HG03354 (cell line): ENCODE measurements around the gene RNF224.
A peak's percentile ranks its signal among the peaks of the same experiment; 100 is the strongest.
"Not testable (repeated sequence)": the region's sequence is repeated elsewhere in the genome, so short reads cannot be mapped to it uniquely, and the experiment has no call there.

Source experiments
- ATAC-seq: cut with Tn5 transposase; IDR thresholded peaks from one replicate; pipeline ENCODE4 v1.9.1; 2021; ENCODE audit warnings: mild to moderate bottlenecking; ENCODE audit not compliant: unreplicated experiment, poor library complexity, severe bottlenecking

Gene RNF224

DNA sequence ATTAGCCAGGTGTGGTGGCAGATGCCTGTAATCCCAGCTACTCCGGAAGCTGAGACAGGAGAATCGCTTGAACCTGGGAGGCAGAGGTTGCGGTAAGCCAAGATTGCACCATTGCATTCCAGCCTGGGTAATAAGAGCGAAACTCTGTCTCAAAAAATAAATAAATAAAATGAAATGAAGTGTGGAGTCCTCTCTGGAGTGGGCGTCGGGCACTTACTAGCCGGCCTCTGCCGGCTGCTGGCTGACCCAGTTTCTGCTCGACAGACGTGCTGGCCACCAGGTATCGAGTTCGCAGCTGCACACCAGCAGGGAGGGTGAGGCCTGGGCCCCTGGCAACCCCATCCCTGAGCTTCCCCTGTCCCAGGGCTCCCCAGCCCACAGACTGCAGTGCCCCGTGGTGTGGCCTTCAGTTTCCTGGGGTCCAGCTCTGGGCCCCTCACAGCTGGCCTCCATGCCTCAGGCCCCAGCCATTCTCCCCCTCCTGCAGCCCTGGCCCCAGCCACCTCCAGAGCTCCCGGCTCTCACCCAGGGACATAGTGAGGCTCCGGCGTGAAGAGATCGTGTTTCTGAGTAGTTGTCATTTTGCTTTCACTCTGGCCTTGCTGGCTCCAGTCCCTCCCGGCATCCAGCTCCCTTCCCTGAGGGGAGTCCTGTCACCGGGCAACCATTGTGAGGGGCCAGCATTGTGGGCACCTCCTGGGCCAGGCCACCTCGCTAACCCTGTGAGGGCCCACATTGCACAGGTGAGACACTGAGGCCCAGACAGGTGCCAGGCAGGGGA is 20.0 kb downstream of the RNF224 start:
- ATAC-seq = no peak

DNA sequence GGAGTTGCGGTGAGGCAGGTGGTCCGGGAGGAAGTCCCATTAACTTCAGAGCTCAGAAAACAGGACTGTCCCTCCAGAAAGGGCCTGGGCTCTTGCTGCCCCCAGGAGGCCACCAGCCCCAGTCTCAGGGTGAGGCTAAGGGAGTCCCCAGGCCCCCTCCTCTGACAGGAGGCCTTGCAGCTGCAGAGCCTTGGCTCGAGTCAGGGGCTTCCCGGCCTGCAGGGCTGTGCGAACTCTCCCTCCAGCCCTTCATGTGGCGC is 20.5 kb downstream of the RNF224 start:
- no peak for ATAC-seq

GRCh38 chr9:137250329-137251193 is 23.3 kb downstream of the RNF224 start:
- ATAC-seq = no peak

DNA sequence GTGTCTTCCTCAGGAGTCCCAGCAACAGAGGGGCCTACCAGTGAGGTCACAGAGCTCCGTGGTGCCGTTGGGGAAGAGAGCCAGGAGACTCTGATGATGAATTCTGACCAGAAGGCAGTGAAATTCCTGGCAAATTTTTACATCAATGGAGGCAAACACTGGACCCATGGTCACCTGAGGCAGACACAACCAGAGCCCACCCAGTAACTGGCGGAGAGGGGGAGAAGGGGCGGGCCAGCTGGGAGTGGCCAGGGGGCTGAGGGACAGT is 23.8 kb downstream of the RNF224 start, which contains the start of gene STPG3:
TSS of gene STPG3 (plus strand) at position 93 of the 268 bp plus-strand sequence. CDS start at position 94, 1 bp downstream.
- ATAC-seq = no peak

DNA sequence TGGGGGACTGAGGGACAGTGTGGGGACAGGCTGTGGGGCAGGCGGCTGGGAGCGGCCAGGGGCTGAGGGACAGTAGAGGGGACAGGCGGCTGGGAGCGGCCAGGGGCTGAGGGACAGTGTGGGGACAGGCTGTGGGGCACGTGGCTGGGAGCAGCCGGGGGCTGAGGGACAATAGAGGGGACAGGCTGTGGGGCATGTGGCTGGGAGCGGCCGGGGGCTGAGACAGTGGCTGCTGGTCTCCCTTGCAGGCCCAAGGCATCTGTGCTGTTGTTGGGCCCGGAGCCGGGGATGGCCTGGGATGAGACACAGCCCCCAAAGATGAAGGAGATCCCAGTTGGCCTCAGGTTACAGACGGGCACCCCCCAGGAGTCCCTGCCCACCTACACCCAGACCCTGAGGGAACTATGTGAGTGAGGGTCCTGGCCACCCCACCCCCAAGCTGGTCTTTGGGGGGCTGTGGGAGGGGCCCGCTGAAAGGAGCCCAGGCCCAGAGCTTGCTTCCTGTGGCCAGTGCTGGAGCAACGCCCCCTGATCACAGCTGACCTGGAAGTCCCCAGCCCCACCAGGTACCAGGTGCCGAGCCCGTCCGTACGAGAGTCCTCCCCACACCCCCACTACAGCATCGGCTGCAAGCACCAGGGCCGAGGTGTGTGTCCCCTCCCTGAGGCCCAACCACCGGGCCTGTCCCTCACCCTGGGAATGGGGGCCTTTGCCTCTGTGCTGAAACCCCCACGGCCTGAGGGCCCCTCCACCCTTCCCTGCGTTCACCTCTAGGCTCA is 24.4 kb downstream of the RNF224 start:
- no peak for ATAC-seq

DNA sequence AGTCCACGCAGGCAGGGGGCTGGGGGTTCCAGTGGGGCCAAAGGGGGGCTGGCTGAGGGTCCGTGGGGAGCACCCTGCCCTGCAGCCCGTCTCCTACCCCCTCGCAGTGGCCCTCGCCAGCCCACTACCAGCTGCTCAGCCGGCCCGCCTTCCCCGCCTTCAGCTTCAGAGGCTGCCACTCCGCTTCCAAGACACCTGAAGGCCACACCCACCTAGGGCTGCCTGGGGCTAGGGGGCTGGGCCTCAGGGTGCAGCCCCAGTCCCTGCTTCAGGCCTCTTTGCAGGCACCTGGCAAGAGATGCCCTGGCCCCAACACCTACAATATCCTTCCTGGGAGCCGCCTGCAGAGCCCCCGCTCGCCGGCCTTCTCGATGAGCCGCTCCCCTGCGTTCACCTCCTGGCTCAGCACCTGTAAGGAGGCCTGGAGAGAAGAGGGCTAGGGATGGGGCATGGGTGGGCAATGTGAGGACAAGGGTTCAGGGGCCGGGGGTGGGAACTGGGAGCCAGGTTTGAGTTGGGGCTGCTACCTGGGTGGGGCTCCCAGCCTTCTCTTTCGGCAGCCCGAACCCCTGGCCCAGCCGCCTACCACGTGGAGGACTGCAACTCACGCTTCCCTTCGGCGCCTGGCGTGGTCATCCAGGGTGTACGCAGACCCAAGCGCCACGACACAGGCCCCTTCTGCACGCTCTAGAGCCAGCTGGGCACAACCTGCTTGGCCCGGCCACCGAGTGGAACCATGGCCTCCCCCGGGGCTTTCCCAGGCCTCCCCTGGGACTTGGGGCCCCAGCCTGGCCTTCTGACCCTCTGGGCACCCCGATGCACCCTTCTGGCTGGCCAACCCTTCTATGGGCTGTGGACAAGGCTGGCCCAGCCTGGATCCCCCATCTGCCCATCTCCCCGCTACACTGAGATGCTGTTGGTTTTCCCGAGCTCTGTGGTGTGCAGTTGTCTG is 25.5 kb downstream of the RNF224 start:
- ATAC-seq = no peak

- no peak for ATAC-seq
Observed at GRCh38 chr9:137253717-137254623, 26.7 kb downstream of the RNF224 start.

DNA sequence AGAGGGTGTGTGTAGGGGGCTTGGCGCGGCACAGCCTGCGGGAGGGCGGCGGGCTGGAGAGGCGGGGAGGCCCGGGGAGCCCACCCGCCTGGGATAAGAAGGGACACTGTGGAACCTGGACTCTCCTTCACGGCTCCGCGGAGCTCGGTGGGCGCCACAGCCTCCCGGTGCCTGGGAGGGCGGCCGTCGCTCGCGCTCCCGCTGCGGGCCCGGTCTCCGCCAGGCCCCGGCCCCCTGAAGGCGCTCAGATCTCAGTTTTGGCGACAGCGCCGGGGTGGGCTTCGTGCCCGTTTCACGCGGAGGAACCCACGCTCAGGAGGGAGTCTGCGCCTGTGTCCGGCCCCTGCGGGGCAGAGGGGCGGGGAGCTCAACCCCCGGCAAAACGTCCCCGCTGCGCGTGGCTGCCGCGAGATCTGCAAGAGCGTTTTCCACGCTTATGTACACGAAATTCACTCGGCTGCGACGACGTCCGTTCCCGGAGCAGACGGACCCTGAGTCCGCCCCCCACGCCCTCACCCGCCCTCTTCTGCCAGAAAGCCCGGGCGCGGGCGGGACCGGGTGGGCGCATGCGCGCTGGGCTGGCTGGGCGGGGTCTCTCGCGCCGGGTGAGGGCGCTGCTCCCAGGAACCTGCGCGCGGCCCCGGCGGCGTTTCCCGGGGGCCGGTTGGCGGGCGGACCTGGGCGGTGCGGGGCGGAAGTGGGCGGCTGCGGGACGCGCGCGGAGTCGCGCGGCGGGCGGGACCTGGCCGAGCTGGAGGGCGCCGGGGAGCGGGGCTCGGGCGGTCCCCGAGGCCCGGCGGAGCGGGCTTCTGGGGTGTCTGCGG is 27.5 kb downstream of the RNF224 start, which contains the start of gene NELFB:
TSS of gene NELFB (plus strand) at position 704 of the 824 bp plus-strand sequence.
- ATAC-seq = peak; percentile 85

GRCh38 chr9:137255448-137256114 is 28.3 kb downstream of the RNF224 start:
- ATAC-seq = peak; percentile 43

DNA sequence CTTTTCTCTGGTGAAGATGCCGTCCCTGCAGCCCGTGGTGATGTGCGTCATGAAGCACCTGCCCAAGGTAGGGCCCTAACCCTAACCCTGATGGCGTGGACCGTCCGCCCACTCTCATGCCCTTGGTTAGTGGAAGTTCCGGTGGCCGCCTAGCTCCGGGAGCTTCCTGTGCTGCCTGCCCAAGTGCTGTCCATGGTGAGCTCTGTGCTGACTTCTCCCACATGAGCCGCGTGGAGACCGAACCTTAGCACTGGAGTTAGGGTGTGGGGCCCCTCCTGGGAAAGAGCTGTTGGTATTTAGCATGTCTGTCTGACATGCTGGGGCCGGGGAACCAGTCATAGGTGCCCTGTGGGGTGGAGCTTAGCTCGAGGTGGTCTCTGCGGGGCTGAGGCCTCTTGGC is 29.1 kb downstream of the RNF224 start:
- ATAC-seq = no peak

DNA sequence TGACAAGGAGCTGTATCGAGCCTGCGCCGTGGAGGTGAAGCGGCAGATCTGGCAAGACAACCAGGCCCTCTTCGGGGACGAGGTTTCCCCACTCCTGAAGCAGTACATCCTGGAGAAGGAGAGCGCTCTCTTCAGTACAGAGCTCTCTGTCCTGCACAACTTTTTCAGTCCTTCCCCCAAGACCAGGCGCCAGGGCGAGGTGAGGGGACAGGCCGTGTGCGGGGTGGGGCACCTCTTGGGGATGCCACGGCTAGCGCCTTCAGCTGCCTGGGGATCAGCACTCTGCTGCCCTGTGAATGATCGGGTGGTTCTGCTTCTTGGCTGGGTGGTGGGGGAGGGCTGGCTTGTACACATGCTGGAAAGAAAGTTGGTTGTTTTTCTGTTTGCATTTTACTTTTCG is 29.6 kb downstream of the RNF224 start:
- ATAC-seq = no peak

DNA sequence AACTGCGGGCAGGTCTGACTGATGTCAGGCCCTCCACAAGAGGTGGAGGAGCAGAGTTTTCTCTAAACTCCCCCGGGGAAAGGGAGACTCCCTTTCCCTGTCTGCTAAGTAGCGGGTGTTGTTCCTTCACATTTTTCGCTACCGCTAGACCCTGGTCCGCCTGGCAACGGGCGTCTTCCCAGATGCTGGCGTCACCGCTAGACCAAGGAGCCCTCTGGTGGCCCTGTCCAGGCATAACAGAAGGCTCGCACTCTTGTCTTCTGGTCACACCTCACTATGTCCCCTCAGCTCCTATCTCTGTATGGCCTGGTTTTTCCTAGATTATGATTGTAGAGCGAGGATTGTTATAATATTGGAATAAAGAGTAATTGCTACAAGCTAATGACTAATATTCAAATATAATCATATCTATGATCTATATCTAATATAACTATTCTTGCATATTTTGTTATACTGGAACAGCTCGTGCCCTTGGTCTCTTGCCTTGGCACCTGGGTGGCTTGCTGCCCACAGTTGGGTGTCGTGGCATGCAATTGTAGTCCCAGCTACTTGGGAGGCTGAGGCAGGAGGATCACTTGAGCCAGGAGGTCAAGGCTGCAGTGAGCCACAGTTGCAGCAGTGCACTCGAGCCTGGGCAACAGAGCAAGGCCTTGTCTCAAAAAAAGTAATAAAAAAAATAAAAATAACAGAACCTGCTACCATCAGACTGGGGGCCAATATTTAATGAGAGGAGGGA is 35.0 kb downstream of the RNF224 start:
- ATAC-seq = not testable (repeated sequence)

DNA sequence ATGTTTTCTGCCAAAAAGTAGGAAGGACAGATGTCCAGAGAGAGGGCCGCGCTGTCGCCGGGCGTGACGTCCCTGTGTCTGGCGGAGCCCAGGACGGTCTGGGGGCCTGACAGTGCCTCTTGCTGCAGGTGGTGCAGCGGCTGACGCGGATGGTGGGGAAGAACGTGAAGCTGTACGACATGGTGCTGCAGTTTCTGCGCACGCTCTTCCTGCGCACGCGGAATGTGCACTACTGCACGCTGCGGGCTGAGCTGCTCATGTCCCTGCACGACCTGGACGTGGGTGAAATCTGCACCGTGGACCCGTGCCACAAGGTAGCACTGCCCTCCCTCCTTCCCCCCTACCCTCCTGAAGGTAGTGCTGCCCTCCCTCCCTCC is 35.6 kb downstream of the RNF224 start:
- no peak for ATAC-seq

GRCh38 chr9:137263506-137263905 is 36.2 kb downstream of the RNF224 start:
- no peak for ATAC-seq

DNA sequence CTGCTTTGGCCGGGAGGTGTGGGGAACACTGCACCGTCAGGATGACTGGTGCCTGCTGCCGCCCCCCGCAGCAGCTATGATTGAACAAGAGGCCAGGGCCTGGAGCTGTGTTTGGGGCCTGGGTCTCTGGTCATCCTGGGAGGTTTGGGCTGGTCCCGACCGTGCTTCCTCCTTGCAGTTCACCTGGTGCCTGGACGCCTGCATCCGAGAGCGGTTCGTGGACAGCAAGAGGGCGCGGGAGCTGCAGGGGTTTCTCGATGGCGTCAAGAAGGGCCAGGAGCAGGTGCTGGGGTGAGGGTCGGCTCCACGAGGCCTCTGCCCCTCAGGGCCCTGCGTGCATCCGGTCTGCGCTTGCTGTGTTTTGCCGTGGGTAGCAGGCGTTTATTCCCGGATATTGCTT is 36.8 kb downstream of the RNF224 start:
- no peak for ATAC-seq

DNA sequence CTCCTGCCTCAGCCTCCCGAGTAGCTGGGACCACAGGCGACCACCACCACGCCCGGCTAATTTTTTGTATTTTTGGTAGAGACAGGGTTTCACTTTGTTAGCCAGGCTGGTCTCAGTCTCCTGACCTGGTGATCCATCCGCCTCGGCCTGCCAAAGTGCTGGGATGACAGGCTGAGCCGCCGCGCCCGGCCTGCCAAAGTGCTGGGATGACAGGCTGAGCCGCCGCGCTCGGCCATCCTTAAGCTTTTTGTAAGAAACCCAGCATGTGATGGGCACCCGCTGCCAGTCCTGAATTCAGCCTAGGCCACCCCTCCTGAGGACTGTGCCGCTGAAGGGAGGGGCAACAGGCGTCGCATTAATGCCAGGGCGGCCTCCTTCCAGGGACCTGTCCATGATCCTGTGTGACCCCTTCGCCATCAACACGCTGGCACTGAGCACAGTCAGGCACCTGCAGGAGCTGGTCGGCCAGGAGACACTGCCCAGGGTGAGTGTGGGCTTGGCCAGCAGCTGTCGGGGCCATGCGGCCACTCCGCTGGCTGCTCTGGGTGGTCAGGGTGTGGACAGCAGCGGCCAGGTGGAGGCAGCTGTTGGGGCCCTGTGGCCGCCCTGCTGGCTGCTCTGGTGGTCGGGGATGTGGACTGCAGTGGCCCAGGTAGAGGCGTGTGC is 38.3 kb downstream of the RNF224 start:
- no peak for ATAC-seq
